Fibroblast of upper back skin (primary cell): Measurements from ENCODE around the gene FAM98B.
"Not testable (repeated sequence)": the region's sequence is repeated elsewhere in the genome, so short reads cannot be mapped to it uniquely, and the experiment has no call there.

Experiments
- DNase-seq: peaks from one replicate; pipeline ENCODE4 v3.0.0-alpha.2; 2013

Gene FAM98B

DNA sequence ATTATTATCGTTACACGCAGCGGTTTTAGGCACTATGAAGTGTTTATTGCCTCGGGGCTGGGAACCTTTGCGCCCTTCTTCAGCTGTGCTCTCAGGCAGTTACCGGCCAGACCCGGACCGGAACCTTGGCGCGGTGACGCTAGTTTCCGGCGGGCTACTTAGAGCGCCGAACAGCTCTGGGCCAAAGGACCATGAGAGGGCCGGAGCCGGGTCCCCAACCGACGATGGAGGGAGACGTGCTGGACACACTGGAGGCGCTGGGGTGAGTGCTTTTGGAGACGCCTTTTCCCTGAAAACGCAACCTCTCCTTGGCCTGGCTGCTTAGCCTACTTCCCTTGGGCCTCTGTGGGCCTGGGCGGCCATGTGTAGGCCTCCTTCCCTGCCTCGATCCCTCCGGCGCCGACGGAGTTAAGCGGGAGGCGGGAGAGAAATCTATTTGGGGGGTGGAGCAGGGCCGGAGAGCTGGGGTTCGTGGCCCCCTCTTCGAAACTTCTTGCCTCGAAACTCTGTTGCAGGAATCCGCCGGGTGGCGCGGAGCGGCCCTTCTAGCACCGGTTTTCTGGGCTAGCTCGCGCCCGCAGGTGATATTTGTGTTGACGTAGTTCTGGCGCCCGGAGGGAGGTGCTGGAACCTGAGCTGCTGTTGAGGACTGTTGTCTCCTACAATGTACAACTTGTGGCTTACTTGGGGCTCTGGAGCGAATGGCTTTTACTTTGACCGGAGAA is at the start of gene FAM98B:
TSS of gene FAM98B (plus strand) at position 157 of the 725 bp plus-strand sequence. CDS start at position 192, 35 bp downstream.
- DNase-seq, result peak; percentile 84

DNA sequence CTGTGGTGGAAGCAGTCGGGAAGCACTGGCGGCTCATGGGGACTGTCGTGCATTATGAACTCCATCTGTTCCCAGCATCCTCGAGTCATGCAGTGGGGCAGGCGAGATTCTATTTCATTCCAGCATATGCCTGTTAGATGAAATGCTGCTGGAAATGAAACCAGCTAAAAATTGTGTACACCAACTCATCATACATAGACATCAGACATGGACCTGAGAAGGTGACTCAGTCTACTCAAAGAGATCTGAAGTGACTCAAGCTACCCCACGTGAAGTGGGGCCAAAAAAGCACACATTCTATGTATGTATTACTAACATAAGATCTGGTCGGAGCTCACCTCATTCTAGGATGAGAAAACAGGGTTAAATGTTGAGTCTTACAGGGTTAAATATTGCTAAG is 47.5 kb upstream of the FAM98B start:
- DNase-seq, result peak; percentile 53

DNA sequence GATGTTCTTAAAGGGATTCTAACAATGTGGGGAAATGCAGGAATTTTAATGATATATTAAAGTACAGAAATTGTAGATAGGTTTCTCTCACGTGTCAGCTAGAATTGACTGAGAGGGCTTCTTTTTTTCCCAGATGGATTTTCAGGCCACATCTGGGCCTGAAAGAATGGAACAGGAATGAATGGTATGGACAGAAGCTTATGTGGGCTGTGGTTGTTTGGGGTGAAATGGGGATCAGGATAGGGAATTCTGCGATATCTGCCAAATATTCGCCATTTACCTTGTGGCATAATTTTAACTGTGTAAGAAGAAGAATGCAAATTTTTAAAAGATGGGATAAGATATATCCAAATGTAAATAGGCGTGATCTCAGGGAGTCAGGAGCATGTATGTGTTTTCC is 45.4 kb upstream of the FAM98B start:
- peak; percentile 61 for DNase-seq

DNA sequence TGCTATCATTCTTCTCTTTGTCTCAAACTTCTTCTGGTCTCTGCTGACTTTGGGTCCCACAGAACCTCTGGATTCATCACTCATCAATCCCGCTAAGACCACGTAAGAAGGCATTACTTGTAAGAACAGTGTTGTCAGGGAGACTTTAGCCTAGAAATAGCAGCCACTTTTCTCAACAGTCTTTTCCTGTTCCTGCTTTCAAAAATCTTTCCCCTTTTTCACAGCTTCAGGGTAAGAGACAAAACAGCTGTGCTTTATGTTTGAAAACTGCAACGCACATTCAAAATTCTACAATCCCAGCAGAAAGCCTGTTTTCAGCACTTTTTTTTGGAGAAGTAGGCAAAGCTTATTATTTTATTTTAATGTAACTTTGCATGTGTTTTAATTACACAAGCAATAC is 42.0 kb upstream of the FAM98B start:
- no peak for DNase-seq

DNA sequence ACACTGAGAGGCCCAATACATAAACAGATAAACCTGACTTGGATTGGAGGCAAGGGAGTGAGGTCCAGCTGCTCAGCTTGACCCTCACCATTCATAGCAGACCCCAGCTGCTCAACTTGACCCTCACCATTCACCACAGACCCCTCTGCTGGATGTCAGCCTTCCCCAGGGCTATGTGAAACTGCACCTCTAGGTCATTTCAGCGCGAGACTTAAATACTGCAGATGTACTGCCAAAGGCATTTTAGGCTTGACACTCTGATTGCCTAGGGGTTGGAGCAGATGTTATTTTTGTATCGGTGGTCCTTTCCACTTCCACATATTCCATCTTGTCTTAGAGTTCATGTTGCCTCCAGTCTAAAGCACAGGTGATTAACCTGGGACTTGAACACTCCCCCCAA is 41.5 kb upstream of the FAM98B start:
- no peak for DNase-seq

DNA sequence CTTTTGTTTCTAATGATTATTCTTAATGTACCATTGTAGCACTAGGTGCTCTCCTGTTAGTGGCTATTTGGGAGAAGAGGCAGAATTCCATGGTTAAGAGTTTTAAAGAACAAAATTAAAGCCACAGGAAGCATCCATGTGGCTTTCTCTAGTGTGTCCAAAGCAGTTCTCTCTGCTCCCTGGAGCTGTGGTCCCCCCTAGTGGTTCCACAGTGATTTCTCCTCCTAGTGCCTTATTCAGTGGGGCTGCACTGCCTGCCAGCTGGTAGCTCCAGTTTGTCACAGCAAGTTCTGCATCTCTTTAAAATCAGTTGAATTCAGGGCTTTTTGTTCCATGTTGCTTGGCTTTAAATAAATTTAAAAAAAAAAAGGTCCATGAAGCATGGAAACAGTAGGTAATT is 39.6 kb upstream of the FAM98B start:
- DNase-seq, result peak; percentile 80

DNA sequence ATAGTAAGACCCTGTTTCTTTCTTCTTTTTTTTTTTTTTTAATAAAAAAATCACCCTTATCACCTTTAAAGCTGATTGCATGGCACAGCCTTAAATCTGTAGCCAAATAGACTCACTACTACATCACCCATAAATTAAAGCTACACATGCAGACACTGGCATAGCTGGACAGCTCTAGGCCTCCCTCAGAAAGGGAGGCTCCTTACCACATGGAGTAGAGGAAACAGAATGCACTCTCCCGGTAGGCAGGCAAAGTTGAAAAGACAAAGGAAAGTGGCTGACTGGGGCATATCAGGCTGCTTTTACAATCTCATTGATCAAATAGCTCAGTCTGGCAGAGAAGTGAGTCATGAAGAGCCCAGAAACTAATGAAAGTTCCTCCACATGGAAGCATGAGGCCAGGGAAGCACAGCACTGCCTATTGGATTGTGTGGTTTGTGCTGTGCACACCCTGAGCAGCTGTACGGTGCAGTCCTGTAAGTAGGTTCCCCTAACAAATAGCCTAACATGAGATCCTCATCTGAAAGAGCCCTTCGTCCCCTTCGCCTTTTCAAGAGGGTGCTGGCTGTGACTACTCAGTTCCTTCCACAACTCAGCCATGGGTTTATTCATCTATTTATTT is 32.7 kb upstream of the FAM98B start:
- no peak for DNase-seq

DNA sequence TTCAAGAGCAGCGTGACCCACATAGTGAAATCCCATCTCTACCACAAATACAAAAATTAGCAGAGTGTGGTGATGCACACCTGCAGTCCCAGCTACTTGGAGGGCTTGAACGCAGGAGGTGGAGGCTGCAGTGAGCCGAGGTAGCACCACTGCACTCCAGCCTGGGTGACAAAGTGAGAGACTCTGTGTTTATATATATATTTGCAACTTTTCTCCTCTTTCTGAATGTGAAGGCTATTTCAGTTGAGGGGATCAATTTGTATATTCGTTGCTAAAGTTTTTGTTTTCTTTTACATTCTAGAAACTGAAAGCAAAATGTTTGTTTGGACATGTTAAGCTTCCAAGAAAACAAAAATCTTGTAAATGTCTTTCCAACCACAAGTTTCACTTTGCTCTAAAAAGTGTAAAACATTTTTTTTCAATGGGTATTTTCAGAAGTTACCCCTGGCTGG is 29.8 kb upstream of the FAM98B start:
- DNase-seq, result no peak

DNA sequence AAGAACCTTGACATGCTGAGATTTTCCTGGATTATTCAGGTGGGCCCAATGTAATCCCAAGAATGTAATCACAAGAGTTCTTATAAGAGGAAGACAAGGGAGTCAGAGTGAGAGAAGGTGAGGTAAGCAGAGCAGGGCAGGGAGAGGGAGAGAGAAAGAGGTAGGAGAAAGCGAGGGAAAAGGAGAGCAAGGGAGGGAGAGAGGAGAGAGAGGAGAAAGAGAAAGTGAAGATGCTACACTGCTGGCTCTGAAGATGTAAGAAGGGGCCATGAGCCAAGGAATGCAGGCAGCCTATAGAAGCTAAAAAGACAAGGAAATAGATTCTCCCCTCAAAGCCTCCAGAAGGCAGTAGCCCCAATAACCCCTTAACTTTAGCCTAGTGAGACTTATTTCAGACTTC is 28.7 kb upstream of the FAM98B start:
- no peak for DNase-seq

DNA sequence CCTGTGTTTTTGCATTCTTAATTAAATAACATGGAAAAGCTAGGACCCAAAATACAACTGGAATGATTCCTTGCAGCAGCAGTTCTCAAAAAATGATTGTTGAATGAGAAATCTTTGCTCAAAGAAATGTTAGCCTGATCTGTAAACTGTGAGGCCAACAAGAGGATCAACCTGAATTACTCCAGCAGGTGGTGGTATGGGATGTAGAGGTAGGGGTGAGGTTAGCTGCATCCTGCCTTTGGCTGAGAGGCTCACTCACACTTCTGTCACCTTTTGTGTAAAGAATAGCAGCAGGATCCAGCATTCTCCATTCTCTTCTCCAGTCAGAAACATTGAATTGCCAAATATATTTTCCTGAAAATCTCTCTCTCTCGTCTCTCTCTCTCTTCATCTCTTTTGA is 26.5 kb upstream of the FAM98B start:
- DNase-seq, result no peak

DNA sequence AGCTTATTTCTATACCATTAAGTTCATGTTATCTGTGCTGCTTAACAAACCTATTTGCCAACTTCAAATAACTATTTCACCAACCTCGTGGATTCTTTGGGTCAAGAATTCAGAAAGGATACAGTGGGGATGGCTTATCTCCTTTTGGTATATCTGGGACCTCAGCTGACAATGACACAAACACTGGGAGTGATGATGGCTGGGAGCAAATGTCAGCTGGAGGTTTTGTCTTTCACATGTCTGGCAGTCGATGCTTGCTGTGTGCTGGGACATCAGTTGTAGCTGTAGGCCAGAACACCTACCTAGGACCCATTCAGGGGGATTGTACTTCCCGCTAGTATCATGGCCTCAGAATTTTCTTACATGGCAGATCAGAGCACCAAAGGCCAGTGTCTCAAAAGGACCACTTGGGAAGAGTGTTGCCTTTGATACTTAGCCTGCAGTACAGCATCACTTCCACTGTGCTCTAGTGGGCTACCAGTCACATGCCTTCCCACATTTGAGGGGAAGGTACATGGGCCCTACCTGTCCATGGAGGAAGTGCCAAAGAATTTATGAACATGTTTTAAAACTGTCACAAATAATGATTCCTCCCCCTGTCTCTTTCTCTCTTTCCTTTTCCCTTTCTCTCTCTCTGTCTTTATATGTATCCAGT is 23.7 kb upstream of the FAM98B start:
- no peak for DNase-seq

DNA sequence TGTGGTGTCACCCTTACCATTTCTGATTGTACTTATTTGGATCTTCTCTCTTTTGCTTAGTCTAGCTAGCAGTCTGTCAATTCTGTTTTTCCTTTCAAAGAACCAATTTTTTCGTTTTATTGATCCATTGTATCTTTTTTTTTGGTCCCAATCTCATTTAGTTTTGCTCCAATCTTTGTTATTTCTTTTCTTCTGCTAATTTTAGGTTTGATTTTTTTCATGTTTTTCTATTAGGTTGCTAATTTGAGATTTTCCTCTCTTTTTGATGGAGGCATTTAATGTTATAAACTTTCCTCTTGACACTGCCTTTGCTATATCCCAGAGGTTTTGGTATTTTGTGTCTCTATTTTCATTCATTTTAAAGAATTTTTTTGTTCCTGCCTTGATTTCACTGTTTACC is 16.9 kb upstream of the FAM98B start:
- DNase-seq, result no peak

DNA sequence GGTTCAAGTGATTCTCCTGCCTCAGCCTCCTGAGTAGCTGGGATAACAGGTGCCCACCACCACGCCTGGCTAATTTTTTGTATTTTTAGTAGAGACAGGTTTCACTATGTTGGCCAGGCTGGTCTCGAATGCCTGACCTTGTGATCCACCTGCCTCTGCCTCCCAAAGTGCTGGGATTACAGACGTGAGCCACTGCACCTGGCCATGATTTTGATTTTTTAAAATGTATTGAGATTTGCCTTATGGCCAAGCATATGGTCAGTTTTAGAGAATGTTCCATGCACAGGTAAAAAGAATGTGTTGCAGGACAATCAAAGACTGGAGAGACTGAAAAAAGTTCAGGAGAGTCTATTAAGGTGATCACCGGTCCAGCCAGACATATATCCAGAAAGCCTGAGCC is 16.3 kb upstream of the FAM98B start:
- not testable (repeated sequence) for DNase-seq

DNA sequence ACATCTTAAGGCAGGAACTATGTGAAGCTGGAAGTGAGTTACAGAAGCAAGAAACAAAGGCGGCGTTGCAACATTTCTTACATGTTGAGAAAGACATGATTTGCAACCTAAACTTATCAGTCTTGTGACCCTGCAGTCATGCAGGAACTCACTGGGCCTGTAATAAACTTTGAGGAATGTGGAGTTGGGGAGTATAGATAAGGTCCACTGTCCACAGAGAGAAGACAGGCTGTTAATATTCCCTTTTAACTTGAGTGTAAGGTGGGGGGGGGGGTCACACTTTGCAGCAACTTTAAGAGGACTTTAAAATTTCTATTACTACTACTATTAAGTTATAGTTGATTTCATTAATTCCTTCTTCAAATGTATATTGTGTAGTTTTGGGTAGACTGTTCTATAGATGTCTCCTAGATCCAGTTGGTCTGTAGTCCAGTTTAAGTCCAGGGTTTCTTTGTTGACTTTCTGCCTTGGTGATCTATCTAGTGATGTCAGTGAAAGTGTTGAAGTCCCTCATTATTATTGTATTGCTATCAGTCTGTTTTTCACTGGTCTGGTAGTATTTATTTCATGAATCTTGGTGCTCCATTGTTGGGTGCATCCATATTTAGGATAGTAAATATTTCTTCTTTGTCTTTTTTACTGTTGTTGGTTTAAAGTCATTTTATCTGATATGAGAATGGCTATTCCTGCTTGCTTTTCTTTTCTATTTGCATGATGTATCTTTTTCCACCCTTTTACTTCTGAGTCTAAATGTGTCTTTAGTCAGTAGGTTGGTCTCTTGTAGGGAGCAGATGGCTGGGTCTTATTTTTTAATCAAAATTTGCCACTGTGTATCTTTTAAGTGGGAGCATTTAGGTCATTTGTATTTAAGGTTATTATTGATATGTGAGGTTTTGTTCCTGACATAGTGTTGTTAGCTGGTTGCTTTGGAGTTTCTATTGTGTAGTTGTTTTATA is 15.6 kb upstream of the FAM98B start:
- DNase-seq, result no peak

DNA sequence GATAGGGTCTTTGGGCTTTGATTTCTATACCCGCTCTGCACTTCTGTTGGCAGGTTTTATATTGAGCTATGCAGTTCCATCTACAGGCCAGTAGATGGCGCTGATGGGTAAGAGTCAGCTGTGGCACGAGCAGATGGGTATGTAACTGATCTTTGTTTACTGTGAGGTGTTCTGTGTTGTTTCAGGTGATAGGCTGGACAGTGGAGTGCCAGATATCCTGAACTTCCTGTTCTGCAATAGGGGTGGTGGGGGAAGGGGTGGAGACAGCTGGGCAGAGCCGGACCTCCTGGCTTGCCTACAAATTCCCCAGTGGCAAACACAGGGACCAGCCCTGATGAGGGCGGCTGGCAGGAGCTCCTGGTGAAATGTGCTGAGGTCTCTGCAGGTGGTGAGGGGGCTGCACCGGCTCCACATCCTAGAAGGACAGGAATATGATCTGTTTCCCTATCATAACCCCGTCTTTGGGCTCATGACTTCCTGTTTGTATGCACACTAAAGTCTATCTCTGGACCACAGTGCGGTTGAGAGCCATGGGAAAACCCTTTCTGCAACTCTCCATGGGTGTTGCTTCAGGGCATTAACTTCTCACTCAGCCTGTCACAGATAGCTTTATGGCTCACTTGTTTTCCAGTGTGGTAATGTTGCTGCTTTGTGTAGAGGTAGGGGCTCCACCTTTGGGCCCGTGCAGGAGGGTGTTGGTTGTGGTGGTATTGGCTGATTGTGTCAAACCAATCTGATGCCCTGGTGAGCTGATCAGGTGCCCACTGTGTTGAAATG is 13.4 kb upstream of the FAM98B start:
- peak; percentile 51 for DNase-seq

DNA sequence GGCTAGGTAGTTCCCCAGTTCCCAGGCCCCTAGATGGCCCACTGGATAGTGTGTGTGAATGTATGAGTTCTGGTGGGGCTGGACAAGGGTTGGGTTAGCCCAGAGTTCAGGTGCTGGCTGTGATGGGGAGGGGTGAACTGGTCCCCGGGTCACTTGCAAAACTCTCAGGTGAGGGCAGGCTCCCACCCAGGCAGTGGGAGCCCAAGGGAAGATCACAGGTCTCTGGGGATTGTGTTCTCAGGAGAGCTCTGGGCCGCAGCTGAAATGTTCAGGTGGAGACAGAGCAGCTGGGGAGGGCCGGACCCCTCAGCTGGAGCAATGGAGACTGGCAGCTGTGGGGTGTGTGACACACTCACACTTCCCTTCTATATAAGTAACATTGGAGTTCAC is 12.8 kb upstream of the FAM98B start:
- DNase-seq, result no peak

DNA sequence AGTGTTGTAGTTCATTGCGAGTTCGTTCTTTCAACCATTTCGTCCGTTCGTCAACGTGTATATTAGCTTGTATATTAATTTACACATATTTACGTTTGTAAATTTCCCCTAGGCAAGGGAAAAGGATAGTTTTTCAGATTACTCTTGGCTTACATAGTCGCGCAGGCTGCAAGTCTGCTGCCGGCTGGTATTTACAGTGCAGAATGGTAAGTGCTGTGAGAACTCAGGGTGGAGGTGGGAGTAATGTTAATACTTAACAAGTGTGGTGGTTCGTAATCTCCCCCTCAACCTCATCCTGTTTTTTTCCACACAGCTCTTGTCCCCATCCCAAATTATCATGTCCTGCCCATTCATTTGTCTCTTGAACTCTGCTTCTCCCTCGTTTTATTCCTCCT is 766 bp downstream of the FAM98B start:
- DNase-seq, result no peak

DNA sequence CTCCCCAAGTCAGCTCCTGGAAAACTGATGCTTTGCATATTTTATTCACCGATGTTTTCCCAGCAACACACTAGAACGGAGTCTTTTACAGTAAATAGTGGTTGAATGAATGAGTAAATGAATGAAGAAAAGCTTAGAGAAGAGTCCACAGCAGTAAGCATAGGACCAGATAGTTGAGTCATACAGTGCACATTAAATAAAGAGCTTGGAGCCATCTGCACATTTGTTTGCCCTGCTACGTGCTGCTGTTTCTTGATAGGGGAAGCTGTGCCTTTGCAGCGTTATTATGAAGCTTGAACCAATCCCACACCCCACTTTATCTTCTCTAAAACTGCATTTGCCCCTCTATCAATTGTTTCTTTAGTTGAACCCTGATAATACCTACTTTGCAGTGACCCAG is 1.2 kb downstream of the FAM98B start:
- peak; percentile 5 for DNase-seq

DNA sequence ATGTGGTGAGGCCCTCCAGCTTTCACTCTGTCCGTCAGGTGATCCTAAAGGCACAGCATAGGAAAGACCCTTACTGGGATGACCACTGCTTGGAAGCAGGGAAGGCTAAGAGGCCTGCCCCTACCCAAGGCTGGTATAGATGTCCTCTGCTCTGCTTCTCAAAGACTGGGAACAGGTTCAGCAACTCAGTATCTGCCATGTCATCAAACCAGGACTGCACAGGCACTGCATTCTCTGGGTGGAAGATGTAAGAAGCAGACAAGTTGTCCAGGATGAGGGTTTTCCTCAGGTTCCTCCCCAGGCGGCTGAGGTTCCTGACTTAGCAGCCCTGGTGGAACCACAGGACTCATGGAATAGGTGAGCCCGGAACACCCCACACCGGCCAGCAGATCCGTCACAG is 4.7 kb downstream of the FAM98B start:
- DNase-seq, result no peak

DNA sequence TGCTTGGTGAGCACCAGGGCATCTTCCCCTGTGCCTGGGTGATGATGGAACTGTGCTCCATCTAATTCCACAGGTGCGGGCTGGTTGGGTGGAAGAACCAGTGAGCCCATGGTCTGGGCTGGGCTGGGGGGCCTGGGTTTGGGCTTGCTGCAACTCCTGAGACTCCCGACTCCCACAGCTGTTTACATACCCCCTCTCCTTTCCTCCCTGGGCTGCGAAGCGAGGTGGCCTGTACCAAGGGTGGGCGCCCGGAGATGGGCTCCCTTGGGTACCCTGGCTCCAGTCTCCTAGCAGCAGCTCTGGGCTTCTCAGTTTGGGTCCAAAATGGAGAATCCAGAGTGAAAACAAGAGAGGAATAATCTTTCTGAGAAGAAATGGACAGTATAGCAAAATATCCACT is 5.6 kb downstream of the FAM98B start:
- DNase-seq, result no peak

DNA sequence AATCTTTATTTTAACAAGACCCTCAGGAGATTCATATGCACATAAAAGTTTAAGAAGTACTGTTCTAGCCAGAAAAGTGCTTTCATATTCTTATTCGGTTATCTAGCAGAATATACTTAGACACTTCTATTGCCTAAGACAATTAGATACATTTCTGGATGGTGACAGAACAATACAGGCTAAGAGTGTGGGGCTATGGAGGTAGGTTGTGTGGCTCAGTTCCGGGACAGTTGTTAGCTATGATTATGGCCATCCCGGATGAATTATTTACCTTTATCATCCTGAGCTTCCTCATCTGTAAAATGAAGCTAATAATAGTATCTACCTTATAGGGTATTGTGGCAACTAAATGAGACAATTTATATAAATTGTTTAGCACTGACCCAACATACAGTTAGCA is 6.6 kb downstream of the FAM98B start:
- no peak for DNase-seq
